H1 (cell line): ENCODE measurements around the gene SAMD9. TPM values are rescaled to one million over a fixed set of nuclear protein-coding genes. Genes with fewer than 3 reads are reported as not detected.

ENCODE experiments used
- CTCF ChIA-PET: fragments of 300-600 bp; sonication (Branson Sonifier 250); formaldehyde crosslinking; loops from one replicate; lab custom pipeline; 2021; ENCODE audit not compliant: partially characterized antibody; lab: Charles Lee
- POLR2A ChIA-PET: fragments of 300-600 bp; sonication (Branson Sonifier 250); formaldehyde crosslinking; loops from one replicate; lab custom pipeline; 2021; ENCODE audit warnings: inconsistent platforms; ENCODE audit not compliant: partially characterized antibody; lab: Charles Lee
- DNase-seq, 2 experiments: peaks; one replicate each; pipeline versions ENCODE4 v3.0.0 to v3.0.0-alpha.2; 2010 to 2022; ENCODE audit warnings: low spot score in 2 of 2, low read depth in 1 of 2, mixed read lengths in 1 of 2
- FAIRE-seq: peaks from 2 replicates; lab custom pipeline; 2011; peaks lifted over from hg19 to GRCh38; lab: Jason Lieb, UNC
- H2AFZ ChIP-seq: 2 replicates; pipeline ENCODE4 v1.8.1; 2012; ENCODE audit warnings: low read length, inconsistent platforms
- H2AK5ac ChIP-seq: 2 replicates; pipeline ENCODE4 v1.6.1; 2013; ENCODE audit warnings: low read depth, low read length
- H2BK120ac ChIP-seq: replicated peaks from 2 replicates; pipeline ENCODE3; 2013; ENCODE audit warnings: low read depth, low read length, inconsistent platforms
- H2BK12ac ChIP-seq: 2 replicates; pipeline ENCODE4 v1.6.1; 2013; ENCODE audit warnings: low read depth, low read length
- H2BK15ac ChIP-seq: 2 replicates; pipeline ENCODE4 v1.6.1; 2013; ENCODE audit warnings: low read length
- H2BK20ac ChIP-seq: 2 replicates; pipeline ENCODE4 v1.6.1; 2013; ENCODE audit warnings: low read length
- H2BK5ac ChIP-seq: 2 replicates; pipeline ENCODE4 v1.6.1; 2013; ENCODE audit warnings: low read depth, low read length
- H3K14ac ChIP-seq: 2 replicates; pipeline ENCODE4 v1.6.1; 2013; ENCODE audit warnings: inconsistent platforms; ENCODE audit not compliant: insufficient read length
- H3K18ac ChIP-seq: 2 replicates; pipeline ENCODE4 v1.6.1; 2013; ENCODE audit warnings: low read length; ENCODE audit errors: extremely low read depth
- H3K23ac ChIP-seq: 2 replicates; pipeline ENCODE4 v1.6.1; 2013; ENCODE audit warnings: inconsistent platforms; ENCODE audit not compliant: insufficient read length
- H3K23me2 ChIP-seq: 2 replicates; pipeline ENCODE4 v1.6.1; 2013; ENCODE audit warnings: low read depth, low read length
- H3K27ac ChIP-seq: 2 replicates; pipeline ENCODE4 v1.6.1; 2011; ENCODE audit warnings: low read depth, low read length, inconsistent platforms
- H3K27me3 ChIP-seq, 4 experiments: replicated peaks in 1 of 4; 1 replicate in 1 of 4; 2 replicates in 3 of 4; pipeline versions ENCODE4 v1.6.1 to v1.8.1; 2011 to 2013; ENCODE audit warnings: low read length in 3 of 4, mild to moderate bottlenecking in 3 of 4, inconsistent platforms in 2 of 4, mixed read lengths in 2 of 4, moderate library complexity in 1 of 4; ENCODE audit not compliant: control insufficient read depth in 3 of 4, insufficient read depth in 3 of 4; ENCODE audit errors: extremely low read depth in 1 of 4
- H3K36me3 ChIP-seq, 4 experiments: 2 replicates each; pipeline versions ENCODE4 v1.6.1 to v1.8.1; 2011 to 2013; ENCODE audit warnings: mild to moderate bottlenecking in 4 of 4, low read length in 3 of 4, moderate library complexity in 2 of 4, control low read depth in 1 of 4, inconsistent platforms in 1 of 4; ENCODE audit not compliant: insufficient read depth in 4 of 4, control insufficient read depth in 2 of 4
- H3K4ac ChIP-seq: replicated peaks from 2 replicates; pipeline ENCODE3; 2013; ENCODE audit warnings: low read length, low read depth, mixed read lengths, inconsistent platforms; ENCODE audit not compliant: insufficient read length
- H3K4me1 ChIP-seq, 4 experiments: replicated peaks in 1 of 4; 1 replicate in 1 of 4; 2 replicates in 3 of 4; pipeline versions ENCODE4 v1.6.1 to v1.8.1; 2011 to 2013; ENCODE audit warnings: low read length in 3 of 4, inconsistent platforms in 2 of 4, mixed read lengths in 1 of 4; ENCODE audit not compliant: insufficient read depth in 4 of 4, control insufficient read depth in 3 of 4
- H3K4me2 ChIP-seq, 2 experiments: 2 replicates each; pipeline versions ENCODE4 v1.6.1 to v1.8.1; 2011 to 2013; ENCODE audit warnings: low read depth in 2 of 2, low read length in 2 of 2, control low read depth in 1 of 2, inconsistent platforms in 1 of 2, mild to moderate bottlenecking in 1 of 2; ENCODE audit not compliant: insufficient read depth in 1 of 2
- H3K4me3 ChIP-seq, 4 experiments: fragments of 200-600, 300-600 bp in 1 of 4; sonication (generic), shearing (Covaris generic), sonication (Bioruptor Twin) in 1 of 4; 2 replicates each; pipeline versions ENCODE4 v1.5.1 to v1.8.1; 2011 to 2016; ENCODE audit warnings: low read length in 4 of 4, low read depth in 3 of 4, control low read depth in 2 of 4, inconsistent platforms in 2 of 4, mild to moderate bottlenecking in 2 of 4, mixed read lengths in 1 of 4, moderate library complexity in 1 of 4; ENCODE audit not compliant: insufficient read depth in 2 of 4; ENCODE audit errors: extremely low read depth in 1 of 4
- H3K56ac ChIP-seq: replicated peaks from 2 replicates; pipeline ENCODE3; 2013; ENCODE audit warnings: low read depth, mild to moderate bottlenecking, mixed read lengths, low read length, inconsistent platforms; ENCODE audit not compliant: insufficient read length
- H3K79me1 ChIP-seq: 2 replicates; pipeline ENCODE4 v1.6.1; 2013; ENCODE audit warnings: low read depth, low read length, control low read depth
- H3K79me2 ChIP-seq, 2 experiments: 2 replicates each; pipeline versions ENCODE4 v1.6.1 to v1.8.1; 2012 to 2013; ENCODE audit warnings: low read length in 2 of 2, mild to moderate bottlenecking in 2 of 2, inconsistent platforms in 1 of 2; ENCODE audit not compliant: insufficient read depth in 2 of 2, control insufficient read depth in 1 of 2
- H3K9ac ChIP-seq, 4 experiments: replicated peaks in 1 of 4; 1 replicate in 1 of 4; 2 replicates in 3 of 4; pipeline versions ENCODE4 v1.6.1 to v1.8.1; 2011 to 2013; ENCODE audit warnings: low read depth in 3 of 4, low read length in 3 of 4, control low read depth in 2 of 4, mild to moderate bottlenecking in 2 of 4, moderate library complexity in 2 of 4, inconsistent platforms in 1 of 4; ENCODE audit errors: extremely low read depth in 1 of 4
- H3K9me3 ChIP-seq, 2 experiments: 2 replicates each; pipeline versions ENCODE4 v1.6.1 to v1.8.1; 2012 to 2013; ENCODE audit warnings: mild to moderate bottlenecking in 2 of 2, moderate library complexity in 2 of 2, control low read depth in 1 of 2, inconsistent platforms in 1 of 2, low read depth in 1 of 2, low read length in 1 of 2, mixed read lengths in 1 of 2; ENCODE audit not compliant: insufficient read depth in 2 of 2
- H4K20me1 ChIP-seq, 2 experiments: replicated peaks in 1 of 2; 2 replicates each; pipeline versions ENCODE3 to v1.8.1; 2011 to 2013; ENCODE audit warnings: inconsistent platforms in 2 of 2, low read length in 2 of 2, mild to moderate bottlenecking in 1 of 2; ENCODE audit not compliant: insufficient read depth in 2 of 2, control insufficient read depth in 1 of 2
- H4K5ac ChIP-seq: 2 replicates; pipeline ENCODE4 v1.6.1; 2013; ENCODE audit warnings: low read length, low read depth, mixed read lengths, inconsistent platforms; ENCODE audit not compliant: insufficient read length
- H4K8ac ChIP-seq: 2 replicates; pipeline ENCODE4 v1.8.0; 2013; ENCODE audit warnings: mild to moderate bottlenecking, moderate library complexity, low read length, inconsistent platforms; ENCODE audit not compliant: insufficient read depth; ENCODE audit errors: extremely low read depth
- H4K91ac ChIP-seq: replicated peaks from 2 replicates; pipeline ENCODE3; 2013; ENCODE audit warnings: low read length, mixed read lengths, inconsistent platforms; ENCODE audit not compliant: insufficient read length
- GTF2F1 ChIP-seq: IDR thresholded peaks from 2 replicates; pipeline ENCODE4 v1.6.1; 2012; ENCODE audit warnings: low read depth, low read length, improper control_type of control experiment, borderline replicate concordance
- MAFK ChIP-seq: IDR thresholded peaks from 2 replicates; pipeline ENCODE4 v1.6.1; 2012; ENCODE audit warnings: low read depth, mild to moderate bottlenecking, improper control_type of control experiment, low read length
- NRF1 ChIP-seq: IDR thresholded peaks from 2 replicates; pipeline ENCODE4 v1.6.1; 2011; ENCODE audit warnings: mild to moderate bottlenecking, low read depth, low read length, improper control_type of control experiment
- POLR2A ChIP-seq, 2 experiments: IDR thresholded peaks; 1 replicate in 1 of 2; 2 replicates in 1 of 2; pipeline ENCODE4 v1.6.1; 2011; ENCODE audit warnings: low read depth in 2 of 2, low read length in 2 of 2, mild to moderate bottlenecking in 2 of 2; ENCODE audit errors: control extremely low read depth in 1 of 2
- SAP30 ChIP-seq: fragments of 300-600 bp; sonication (generic); IDR thresholded peaks from 2 replicates; pipeline ENCODE4 v1.7.1; 2012; ENCODE audit warnings: low read length, moderate library complexity, mild to moderate bottlenecking, inconsistent platforms; ENCODE audit not compliant: insufficient read depth, insufficient replicate concordance
- SIX5 ChIP-seq: IDR thresholded peaks from 2 replicates; pipeline ENCODE4 v1.6.1; 2011; ENCODE audit warnings: mild to moderate bottlenecking, low read depth, low read length
- SUZ12 ChIP-seq: fragments of 200-600 bp; sonication (generic); IDR thresholded peaks from 2 replicates; pipeline ENCODE4 v1.6.1; 2012; ENCODE audit warnings: mild to moderate bottlenecking, inconsistent platforms, low read length, moderate library complexity, mixed read lengths
- TEAD4 ChIP-seq: IDR thresholded peaks from 2 replicates; pipeline ENCODE4 v1.6.1; 2012; ENCODE audit warnings: low read depth, low read length, inconsistent platforms, mixed read lengths
- WGBS, 2 experiments: shearing (Covaris generic) in 1 of 2; methylation state at CpG; one replicate each; pipeline versions ENCODE4 v1.1.6 to v1.1.7; 2013 to 2015; ENCODE audit warnings: low lambda C conversion rate in 2 of 2, mixed read lengths in 2 of 2, inconsistent platforms in 1 of 2, low coverage in 1 of 2, missing lambda C conversion rate in 1 of 2; ENCODE audit not compliant: insufficient replicate concordance in 2 of 2, insufficient coverage in 1 of 2, insufficient read length in 1 of 2; ENCODE audit errors: extremely low coverage in 1 of 2, missing lambda C conversion rate in 1 of 2; 5-methylcytosine and 5-hydroxymethylcytosine counted together
- polyA plus RNA-seq, 7 experiments: library from polyadenylated mRNA; depleted of rRNA in 3 of 7; stranded (reverse) in 5 of 7; unstranded in 2 of 7; fragments of >200 nt in 5 of 7; fragments of 200-250 nt in 2 of 7; gene quantifications; 1 replicate in 5 of 7; 2 replicates in 1 of 7; 4 replicates in 1 of 7; pipeline versions ENCODE4 v1.2.1 to v1.2.3, GENCODE V29; 2011 to 2013; ENCODE audit warnings: missing spikeins in 2 of 7, mixed read lengths in 2 of 7
- total RNA-seq: library from RNA; stranded (reverse); fragmentation: NEBNext Ultra II Directional; extraction: Animal tissue kit (Norgen Biotek cat#: 25700); gene quantifications from 2 replicates; pipeline ENCODE4 v1.2.1, GENCODE V29; 2021

The SAMD9 gene
- total and polyA plus RNA-seq, 2 of the 8 experiments (the other 6 are each of a cell fraction or from before 2014, with no cell fraction given) = 0.02 TPM; not detected in 1

- no peak overlapping the region for H3K4me2 ChIP-seq
- no peaks in the 10 kb centered on the region for H3K23me2 ChIP-seq
- no peak overlapping the region for H2BK15ac ChIP-seq
- H2BK12ac ChIP-seq = no peak overlapping the region
- H2AK5ac ChIP-seq = no peak overlapping the region
- H3K79me2 ChIP-seq = no peaks in the 10 kb centered on the region
- no peak overlapping the region for H2BK5ac ChIP-seq
- H3K4me1 ChIP-seq = no peaks in the 10 kb centered on the region
- no peak overlapping the region for H3K56ac ChIP-seq
- ChIA-PET CTCF (interaction anchor here (1.1 kb wide), 1 partner anchor 66 kb away, joined by 3 read pairs; no protein-coding TSS in a partner anchor), POLR2A (no interaction called here)
- no peak overlapping the region for H3K18ac ChIP-seq
- H3K9me3 ChIP-seq = no peaks in the 10 kb centered on the region
- H4K20me1 ChIP-seq = no peaks in the 10 kb centered on the region
- H3K23ac ChIP-seq = no peak overlapping the region
- no peak overlapping the region for H3K9ac ChIP-seq
- no peak for DNase-seq
- no peak overlapping the region for H3K4ac ChIP-seq
- H4K91ac ChIP-seq = no peak overlapping the region
- WGBS, 2 experiments = 82% methylated on average over 3 of the region's 3 CpGs; no CpG with 5 or more reads in 1 of the 2 experiments
- H2BK120ac ChIP-seq = no peak overlapping the region
- no peak for FAIRE-seq
- no peak overlapping the region for H2AFZ ChIP-seq
- H3K36me3 ChIP-seq = no peaks in the 10 kb centered on the region
- no peak overlapping the region for H3K14ac ChIP-seq
- no peaks in the 10 kb centered on the region for H3K27me3 ChIP-seq
- no peak overlapping the region for H4K5ac ChIP-seq
- no peaks in the 10 kb centered on the region for H3K79me1 ChIP-seq
- no peak overlapping the region for H3K27ac ChIP-seq
- H3K4me3 ChIP-seq = no peak overlapping the region
- H4K8ac ChIP-seq = no peak overlapping the region
- no peak overlapping the region for H2BK20ac ChIP-seq
- TF ChIP-seq POLR2A (IDR thresholded peaks at IDR 0.05; ENCODE audit: control extremely low read depth in 1 of 2, low read depth in 2 of 2, low read length in 2 of 2) = no peak
- no peak for TF ChIP-seq GTF2F1
- TF ChIP-seq MAFK = no peak
- no peak for TF ChIP-seq NRF1
- TF ChIP-seq SIX5 = no peak
- TF ChIP-seq SUZ12 = no peak
- TF ChIP-seq TEAD4 = no peak
- no peak for TF ChIP-seq SAP30
Observed at GRCh38 chr7:93159490-93159889, 41.7 kb upstream of the SAMD9 start.
